Fibroblast of the aortic adventitia (primary cell): ENCODE measurements around the gene NRG2. TPM values are rescaled to one million over a fixed set of nuclear protein-coding genes. Genes with fewer than 3 reads are reported as not detected.

Experiments used
- DNase-seq: peaks from one replicate; pipeline ENCODE4 v3.0.0-alpha.2; 2010; ENCODE audit warnings: low read depth
- H3K4me3 ChIP-seq: 2 replicates; pipeline ENCODE4 v1.5.1; 2011; ENCODE audit warnings: low read depth, mild to moderate bottlenecking, control low read depth, low read length, moderate library complexity
- total RNA-seq: library from RNA; depleted of rRNA; stranded (reverse); fragments of >200 nt; gene quantifications from 2 replicates; pipeline ENCODE4 v1.2.3, GENCODE V29; 2012; ENCODE audit warnings: low replicate concordance
- TF ChIP-seq, protein P1 (sequence below): IDR thresholded peaks from 2 replicates; pipeline ENCODE4 v1.5.1; 2011; ENCODE audit warnings: mild to moderate bottlenecking, low read length, control low read depth, inconsistent platforms; ENCODE audit not compliant: insufficient read depth

Gene NRG2
- total RNA-seq, 1 donor: 0.36 TPM

DNA sequence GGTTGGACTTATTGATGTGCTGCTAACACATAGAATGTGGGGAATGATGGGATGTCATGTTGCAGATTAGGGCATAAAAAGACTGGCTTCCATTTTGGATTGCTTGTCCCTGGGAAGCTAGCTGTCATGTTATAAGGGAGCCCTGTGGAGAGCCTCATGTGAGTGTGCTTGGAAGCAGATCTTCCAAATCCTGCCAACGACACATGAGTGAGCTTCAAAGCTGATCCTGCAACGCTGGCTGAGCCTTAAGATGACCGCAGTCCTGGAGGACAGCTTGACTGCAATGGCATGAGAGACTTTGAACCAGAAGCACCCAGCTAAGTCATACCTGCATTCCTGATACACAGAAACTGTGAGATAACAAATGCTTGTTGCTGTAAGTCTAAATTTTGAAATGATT is 63.6 kb downstream of the NRG2 start:
- no peak overlapping the region for H3K4me3 ChIP-seq
- TF ChIP-seq, protein P1, sequence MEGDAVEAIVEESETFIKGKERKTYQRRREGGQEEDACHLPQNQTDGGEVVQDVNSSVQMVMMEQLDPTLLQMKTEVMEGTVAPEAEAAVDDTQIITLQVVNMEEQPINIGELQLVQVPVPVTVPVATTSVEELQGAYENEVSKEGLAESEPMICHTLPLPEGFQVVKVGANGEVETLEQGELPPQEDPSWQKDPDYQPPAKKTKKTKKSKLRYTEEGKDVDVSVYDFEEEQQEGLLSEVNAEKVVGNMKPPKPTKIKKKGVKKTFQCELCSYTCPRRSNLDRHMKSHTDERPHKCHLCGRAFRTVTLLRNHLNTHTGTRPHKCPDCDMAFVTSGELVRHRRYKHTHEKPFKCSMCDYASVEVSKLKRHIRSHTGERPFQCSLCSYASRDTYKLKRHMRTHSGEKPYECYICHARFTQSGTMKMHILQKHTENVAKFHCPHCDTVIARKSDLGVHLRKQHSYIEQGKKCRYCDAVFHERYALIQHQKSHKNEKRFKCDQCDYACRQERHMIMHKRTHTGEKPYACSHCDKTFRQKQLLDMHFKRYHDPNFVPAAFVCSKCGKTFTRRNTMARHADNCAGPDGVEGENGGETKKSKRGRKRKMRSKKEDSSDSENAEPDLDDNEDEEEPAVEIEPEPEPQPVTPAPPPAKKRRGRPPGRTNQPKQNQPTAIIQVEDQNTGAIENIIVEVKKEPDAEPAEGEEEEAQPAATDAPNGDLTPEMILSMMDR: no peak

DNA sequence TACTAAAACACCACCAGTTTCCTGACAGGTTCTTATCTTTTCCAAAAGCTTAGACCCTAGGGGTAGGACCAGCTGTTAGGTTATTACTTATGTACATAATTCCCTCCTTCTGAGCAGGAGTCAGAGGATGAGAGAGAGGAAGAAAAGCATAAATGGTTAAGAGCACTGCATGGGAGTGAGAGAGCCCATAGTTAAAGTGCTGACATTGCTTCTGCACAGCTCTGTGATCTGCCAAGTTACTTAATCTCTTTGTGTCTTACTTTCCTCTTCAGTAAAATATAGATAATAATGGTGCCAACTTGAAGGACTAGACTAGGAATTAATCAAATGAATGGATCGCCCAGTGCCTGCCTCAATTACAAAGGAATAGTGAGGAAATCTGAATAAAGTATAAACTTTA is 66.4 kb downstream of the NRG2 start:
- no peak for DNase-seq
- H3K4me3 ChIP-seq: no peak overlapping the region
- TF ChIP-seq, protein P1: no peak

More for the DNA sequence above, 63.6 kb downstream of the NRG2 start:
- no peak for DNase-seq

DNA sequence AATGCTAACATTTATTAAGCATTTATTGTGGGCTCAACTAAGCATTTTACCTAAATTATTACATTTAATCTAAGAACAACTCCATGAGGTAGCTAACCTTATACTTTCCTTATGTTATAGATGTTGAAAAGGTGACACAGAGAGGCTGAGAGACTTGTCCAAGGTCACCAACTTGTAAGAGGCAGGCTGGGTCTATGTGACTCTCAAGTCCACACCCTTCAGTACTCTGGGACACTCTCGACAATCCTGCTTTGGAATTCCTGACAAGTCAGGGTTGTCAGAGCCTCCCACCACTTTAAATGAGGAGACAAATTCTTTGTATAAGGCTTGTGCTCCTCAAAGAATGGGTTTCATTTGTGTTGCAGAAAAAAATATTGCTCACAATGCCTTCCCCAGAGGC is 67.2 kb downstream of the NRG2 start:
- H3K4me3 ChIP-seq: no peak overlapping the region
- TF ChIP-seq, protein P1: no peak
- no peak for DNase-seq

DNA sequence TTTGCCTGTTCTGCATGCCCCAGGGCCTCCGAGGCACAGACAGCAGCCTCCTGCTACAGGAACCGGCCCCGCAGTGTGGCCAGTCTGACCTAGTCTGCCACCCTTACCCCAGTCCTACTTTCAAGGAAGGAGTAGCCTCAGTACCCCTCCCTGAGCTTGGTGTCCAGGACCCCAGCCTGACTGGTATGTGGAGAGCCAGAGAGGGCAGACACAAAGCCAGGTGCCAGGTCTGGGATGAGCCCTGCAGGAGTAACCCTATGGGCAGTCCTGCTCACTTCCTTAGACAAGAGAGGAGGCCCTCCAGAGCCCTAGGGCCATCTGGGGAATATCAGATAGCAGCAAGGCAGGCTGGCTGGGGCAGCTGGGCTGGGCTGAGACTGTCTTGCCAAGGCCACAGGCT is 67.8 kb downstream of the NRG2 start:
- DNase-seq: no peak
- H3K4me3 ChIP-seq: no peak overlapping the region
- TF ChIP-seq, protein P1: no peak

GRCh38 chr5:139974661-139975060 is 68.4 kb downstream of the NRG2 start:
- TF ChIP-seq, protein P1: no peak
- no peak overlapping the region for H3K4me3 ChIP-seq
- no peak for DNase-seq

- TF ChIP-seq, protein P1: no peak
- no peak overlapping the region for H3K4me3 ChIP-seq
- DNase-seq: no peak
These were observed 71.8 kb downstream of the NRG2 start for GRCh38 chr5:139971202-139971725.

DNA sequence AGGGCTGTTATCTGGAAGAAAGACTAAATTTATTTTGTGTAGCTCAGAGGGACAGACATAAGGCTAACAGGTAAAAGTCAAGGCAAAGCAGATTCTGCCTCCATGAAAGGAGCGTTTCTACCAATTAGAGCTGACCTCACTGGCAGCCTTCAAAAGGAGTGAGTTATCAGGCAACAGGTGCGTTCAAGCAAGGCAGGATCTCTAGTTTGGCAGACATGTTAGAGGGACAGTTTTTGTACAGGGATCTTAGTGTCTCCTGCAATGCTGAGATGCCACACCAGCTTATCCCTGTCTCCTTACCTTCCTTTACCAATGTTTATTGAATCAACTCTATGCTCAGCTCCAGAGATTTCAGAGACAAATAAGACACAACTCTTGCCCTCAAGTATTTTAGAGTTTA is 73.8 kb downstream of the NRG2 start:
- no peak overlapping the region for H3K4me3 ChIP-seq
- DNase-seq: no peak
- TF ChIP-seq, protein P1: no peak
